ENCODE measurements around the gene ANGPTL7.
"Not testable (repeated sequence)": the region's sequence is repeated elsewhere in the genome, so short reads cannot be mapped to it uniquely, and the experiment has no call there.

The ANGPTL7 gene, protein sequence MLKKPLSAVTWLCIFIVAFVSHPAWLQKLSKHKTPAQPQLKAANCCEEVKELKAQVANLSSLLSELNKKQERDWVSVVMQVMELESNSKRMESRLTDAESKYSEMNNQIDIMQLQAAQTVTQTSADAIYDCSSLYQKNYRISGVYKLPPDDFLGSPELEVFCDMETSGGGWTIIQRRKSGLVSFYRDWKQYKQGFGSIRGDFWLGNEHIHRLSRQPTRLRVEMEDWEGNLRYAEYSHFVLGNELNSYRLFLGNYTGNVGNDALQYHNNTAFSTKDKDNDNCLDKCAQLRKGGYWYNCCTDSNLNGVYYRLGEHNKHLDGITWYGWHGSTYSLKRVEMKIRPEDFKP

DNA sequence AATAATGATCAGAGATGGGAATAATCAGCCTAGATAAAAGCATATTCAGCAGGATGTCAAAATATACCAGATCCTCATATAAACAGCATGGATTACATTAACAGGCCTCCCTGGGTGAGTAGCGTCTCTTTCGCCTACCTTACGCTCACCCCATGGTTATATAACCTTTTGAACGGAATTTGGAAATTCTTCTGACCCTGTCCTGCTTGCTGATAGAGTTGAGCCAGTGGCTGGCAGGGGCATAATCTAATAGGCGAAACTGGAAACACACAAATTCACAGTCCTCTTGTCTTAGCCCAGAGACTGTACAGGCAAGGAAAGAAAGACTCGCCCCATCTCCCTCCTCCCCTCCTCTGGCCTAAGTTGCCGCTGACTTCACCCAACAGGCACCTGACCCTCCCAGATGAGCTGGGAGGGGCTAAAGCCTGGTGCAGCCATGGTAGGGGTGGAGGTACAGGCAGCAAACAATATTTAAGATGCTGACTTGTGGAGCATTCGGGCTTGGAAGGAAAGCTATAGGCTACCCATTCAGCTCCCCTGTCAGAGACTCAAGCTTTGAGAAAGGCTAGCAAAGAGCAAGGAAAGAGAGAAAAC lies at the start of gene ANGPTL7:
Gene ANGPTL7, plus strand, starts transcription at position 498 of the 594 bp plus-strand sequence. CDS start 225 bp downstream, outside the sequence.
- no peak for DNase-seq

DNA sequence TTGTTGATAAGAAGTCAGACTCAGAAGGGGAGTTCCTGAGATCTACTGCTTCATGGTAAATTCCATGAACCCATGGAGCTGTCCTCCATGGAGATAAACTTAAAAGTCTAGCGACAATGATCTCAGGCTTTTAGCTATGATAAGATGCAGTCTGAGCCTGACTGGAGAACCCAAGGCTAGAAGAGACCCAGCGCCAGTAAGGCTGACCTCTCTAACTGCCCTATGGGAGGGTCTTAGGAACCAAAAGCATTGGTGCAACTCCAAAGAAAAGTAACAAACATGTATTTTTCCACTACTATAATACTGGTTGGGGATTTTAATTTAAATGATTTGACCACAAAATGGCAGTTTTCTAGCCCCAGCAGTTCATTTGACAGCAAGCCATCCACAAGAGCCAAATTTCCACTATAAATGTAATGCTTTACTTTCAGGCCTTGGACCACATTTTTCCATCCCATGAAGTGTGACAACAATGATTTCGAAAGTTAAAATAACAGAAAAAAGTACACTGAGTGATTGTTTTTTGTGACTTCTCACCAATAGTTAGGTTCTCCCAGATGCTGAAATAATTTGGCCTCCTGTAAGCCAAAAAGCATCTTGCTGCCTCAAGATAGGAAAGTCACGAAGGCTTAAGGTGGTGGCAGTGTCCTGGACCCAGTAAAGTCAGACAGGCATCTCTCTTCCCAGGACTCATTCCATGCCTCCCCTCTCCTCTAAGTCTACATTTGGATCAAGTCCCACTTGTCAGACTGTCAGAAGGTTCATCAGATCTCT lies 46.4 kb upstream of the ANGPTL7 start:
- no peak for DNase-seq

DNA sequence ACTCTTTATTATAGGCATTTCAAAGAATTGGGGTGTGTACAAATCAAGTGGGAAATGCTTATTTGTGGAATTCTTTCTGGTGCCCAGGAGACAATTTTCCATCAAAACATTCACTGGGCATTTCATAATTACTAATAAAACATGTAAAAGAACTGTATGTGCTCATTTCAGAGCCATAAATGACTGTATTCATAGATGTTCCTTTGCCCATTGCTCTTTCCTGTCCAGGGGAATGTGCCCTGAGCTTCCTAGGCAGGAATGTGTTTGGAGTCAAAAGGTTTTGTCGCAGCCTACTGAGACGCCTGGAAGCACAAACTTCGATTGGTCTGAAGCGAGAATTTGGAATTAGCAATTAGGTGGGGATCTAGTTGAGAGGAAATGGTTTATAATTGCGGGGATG lies 45.8 kb upstream of the ANGPTL7 start:
- no peak for DNase-seq

DNA sequence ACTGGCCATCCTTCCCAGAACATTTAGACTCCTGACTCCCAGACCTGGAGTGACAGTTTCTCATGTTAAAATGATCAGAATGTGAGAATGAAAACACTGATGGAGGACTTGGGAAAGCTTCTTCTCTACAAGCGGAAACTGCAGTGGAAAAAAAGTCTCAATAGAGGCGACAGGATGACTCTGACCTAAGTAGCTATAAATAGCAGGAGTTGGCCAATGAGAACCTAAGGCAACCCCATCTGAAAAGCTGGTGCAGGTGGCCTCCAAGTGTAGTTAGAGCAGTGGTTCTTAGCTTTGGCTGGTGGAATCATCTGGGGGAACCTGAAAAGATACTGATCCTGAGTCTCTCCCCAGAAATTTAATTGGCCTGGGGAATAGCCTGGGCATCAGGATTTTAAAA lies 45.2 kb upstream of the ANGPTL7 start:
- no peak for DNase-seq

DNA sequence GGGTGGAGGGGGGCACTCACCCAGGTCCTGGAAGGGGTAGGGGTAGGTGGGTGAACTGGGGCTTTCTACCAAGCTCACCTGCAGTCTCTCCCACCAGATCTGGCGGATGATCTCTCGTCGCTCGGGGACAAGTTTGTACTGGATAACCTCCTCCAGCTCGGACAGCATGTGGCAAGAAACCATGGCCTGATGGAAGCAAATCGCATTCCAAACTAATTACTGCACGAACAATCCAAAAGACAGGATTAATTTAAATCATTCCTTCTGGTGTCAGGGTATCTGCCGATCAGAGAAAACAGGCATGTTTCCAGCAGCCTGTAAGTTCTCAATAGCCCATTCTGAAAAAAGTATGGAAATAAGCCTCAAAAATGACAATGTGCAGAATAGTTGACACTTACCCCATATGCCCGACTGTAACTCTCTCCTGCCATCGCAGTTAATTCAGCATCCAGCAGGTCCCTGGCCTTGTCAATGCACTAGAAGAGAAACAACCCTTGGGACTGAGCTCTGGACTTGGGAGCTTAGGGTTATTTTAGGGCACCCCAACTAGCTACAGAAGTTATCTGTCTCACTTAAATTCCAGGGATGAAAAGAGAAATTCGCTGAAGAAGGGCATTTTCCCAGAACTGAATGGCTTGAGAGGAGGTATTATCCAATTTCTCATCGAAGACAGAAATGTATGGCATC lies 44.4 kb upstream of the ANGPTL7 start:
- DNase-seq: no peak

DNA sequence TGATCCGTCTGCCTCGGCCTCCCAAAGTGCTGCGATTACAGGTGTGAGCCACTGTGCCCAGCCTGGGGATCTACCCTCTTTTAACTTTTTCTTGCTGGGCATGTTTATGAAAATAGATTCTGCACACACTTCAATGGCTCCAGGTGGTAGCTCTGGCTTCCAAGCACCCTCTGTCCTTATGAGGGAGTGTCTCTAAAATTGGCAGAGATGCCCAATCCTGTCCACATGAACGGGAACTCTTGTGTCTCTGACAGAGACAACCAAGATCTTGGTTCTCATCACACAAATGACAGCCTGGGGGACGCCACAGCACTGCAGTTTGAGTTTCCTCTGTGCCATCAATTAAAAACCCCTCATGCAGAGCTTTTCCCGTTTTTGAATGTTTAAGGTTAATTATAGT lies 43.4 kb upstream of the ANGPTL7 start:
- DNase-seq: no peak

DNA sequence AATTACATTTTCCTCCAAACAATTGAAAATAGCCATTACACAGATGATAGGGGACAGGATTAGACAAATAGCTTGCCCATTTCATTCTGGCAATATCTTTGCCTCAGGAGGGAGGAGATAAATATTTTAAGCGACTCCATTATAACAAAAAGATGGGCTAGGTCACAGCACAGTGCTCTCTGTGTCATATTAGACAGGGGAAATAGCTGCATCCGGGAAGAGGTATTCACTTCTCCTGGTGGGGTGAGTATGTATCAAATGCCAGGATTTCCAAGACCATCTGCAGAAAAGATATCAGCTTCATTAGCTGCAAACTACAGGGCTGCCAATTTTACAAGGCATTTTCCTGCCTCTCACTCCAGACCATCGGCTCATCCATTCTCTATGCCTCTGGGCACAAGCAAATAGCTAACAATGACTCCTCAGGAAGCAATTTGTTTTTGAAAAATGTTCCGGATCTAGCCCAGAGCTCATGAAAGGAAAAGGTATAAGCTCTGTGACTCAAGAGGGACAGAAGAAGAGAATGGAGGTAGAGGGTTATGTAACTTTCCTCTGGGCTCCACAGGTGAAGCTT lies 41.9 kb upstream of the ANGPTL7 start:
- no peak for DNase-seq

DNA sequence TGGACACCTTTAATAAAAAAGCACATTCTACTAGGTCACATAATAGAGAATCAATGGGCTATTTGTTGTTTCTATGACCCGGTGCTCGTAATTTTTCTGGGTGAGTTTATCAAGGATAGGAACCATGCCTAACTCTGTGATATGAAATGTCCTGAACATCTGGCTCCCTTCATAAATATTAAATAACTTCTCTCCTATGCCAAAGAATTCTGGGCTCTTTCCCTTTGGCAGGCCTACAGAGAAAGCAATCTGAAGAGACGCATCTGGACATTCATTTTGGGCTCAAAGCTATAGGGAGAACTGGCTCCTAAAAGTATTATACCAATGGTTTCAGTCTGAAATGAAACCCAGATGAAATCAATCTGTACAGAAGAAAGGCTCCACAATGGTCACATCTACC lies 38.8 kb upstream of the ANGPTL7 start:
- no peak for DNase-seq

DNA sequence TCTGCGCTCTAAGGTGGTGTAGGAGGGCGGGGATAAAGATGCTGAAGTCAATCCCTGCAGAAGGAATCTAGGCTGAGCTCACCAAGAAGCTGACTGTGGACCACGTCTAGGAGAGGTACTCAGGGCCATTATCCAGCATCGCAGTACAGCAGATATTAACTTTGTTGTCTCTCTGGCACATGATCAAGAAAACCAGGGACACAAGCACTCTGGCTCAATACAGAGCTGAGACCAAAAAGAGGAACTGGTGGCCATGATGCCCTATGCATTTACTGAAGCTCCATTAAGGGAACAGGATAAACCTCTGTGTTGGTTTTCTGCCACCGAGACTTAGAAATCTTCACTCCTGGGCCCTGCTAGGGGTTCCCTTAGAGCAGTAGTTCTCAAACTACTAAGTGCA lies 38.0 kb upstream of the ANGPTL7 start:
- no peak for DNase-seq

DNA sequence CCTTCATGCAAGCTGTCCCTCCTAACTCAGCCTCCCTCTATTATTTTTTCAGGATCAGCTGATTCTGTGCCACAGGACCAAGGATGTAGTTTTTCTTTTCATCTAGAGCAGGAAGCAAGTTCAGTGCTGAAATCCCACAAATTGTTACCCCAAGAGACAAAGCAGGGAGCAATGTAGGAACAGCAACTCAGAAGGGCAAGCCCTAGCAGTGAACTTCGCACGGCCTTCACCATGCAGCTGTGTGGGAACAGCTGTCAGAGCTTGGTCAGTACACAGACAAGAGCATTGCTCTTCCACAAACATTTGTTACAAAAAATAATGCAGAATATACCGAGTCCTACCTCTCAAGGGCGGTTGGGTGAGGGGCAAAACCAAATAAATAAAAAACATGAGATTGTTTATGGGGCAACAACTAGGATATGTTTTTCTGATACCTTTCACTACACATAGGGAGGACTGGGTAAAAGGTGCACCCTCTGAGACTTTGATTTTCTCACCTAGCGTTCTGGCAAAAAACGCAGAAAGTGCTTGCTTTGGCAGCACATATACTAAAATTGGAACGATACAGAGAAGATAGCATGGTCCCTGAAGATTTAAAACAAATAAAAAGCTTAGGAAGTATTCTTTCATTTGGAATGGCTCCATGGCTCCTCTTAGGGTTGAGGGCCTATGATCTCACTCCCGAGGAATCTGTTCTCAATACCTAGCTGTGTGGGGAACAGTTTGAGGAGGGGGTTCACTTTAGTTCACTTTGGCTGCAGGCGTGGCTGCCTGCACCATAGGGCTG lies 37.1 kb upstream of the ANGPTL7 start:
- DNase-seq: no peak

DNA sequence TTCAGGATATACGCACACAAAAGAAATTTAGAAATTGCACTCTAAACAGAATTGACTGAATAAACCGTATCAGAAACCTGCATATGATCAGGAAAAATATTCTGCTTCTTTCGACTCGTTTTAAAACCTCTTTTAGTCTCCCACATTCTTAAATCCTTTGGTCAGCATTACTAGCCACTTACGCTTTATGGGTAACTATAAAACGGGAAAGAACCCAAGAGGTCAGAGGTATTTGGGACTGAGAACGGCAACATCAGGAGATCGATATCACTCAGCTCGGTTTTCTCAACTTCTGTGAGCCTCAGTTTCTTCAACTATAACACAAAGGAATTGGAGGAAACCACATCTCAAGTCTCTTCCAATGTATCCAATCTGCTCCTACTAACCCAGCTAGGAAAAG lies 36.4 kb upstream of the ANGPTL7 start:
- DNase-seq: no peak

DNA sequence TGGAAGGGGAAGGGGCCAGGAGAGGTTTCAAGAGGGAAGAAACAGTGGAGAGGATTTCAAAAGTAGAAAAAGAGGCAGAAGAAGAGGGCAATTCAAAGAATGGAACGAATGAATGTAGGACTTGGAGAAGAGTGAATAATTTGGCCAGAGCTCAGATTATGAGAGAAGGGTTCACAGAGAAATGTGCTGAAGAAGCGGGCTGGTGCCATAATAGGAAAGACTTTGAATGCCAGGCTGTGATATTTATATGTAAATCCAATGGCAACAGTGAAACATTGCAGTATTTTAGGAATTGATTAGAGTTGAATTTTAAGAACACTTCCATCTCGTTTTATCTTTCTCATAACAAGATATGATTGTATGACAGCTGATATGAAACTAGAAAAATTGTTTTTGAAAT lies 36.0 kb upstream of the ANGPTL7 start:
- no peak for DNase-seq

DNA sequence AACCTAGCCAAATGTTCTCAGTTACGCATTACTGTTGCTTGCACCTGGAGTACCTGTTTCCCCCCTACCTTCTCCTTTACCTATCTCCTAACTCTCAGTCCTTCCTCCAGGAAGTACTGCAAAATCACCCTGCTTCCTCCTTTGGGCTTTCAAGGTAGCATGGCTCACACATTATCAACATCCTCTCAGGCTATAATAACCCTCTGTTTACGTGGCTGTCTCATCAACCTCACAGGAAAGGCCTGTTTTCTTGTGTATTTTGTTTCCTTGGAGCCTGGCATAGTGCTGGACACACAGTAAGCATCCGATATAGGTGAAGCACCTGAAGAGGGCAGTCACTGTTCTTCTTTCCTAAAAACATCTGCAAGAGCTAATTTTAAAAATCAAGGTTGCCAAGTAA lies 32.7 kb upstream of the ANGPTL7 start:
- no peak for DNase-seq

DNA sequence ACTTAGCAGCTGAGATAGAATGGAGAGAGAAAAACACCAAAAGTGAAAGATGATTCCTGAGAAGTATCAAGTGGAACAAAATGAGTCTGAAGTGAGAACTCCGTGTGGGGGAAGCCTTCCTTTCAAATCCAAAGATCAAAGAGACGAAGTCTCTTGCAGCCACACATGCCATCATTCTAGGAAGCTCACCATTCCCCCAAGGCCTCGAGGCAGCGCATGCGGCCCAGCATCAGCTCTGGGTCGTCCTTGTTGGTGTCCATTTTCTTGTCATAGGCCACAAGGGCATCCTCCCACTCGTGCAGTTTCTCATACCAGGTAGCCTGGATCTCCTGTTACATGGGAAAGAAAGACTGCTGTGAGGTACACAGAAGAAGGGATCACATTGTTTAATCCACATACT lies 32.2 kb upstream of the ANGPTL7 start:
- DNase-seq: peak; percentile 6

DNA sequence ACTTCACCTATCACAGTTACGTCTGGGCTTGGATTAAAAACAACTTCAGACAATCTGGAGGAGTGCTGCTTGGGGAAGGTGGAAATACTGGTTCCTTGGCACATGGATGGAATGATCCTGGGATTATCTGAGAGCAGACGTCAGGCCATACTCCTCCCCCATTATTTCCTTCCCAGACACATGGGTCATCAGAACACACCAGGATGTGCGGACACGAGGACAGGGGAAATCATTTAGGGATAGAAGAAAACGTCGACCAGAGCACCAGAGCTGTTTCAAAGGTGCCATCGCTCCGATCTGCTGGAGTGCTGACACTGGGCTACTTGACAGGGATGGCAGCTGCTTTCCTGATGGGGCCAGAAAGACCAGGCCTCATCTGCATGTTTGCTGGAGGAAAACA lies 31.8 kb upstream of the ANGPTL7 start:
- DNase-seq: no peak

DNA sequence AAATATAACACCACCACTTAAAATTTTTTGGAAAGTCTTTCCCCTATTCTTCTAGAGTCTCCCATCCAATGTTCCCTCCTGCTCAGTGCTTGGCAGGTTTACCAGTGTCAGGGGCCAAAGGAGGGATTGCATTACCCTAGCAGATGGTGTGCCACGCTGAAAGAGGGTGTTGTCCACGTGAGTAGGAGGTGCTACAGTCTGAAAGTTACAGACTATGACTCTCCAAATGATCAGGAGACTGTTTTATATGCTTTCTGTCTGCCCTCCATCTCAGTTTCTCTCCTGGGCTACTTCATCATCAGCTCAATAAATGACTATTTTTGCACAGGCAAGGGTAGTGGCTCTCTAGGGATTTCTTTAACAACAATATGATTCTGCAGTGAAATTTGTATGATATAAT lies 31.3 kb upstream of the ANGPTL7 start:
- DNase-seq: no peak

DNA sequence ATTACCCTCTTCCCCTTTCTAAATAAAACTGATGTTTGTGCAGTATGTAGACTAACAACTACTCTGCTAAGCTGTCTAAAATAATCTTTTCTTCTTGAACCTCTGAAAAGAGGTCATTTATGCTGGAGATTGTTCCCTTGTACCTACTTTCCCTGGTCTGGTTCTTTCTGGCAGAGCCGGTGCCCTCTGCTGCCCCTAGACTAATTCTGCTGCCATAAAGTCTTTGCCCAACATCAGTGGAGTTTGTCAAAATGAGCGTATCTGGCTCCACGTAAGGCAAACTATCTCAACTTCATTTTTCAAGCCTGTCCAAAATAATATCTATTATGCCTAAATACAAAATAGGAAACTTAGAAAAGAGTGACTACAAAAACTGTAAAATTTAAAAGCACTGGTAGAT lies 30.9 kb upstream of the ANGPTL7 start:
- DNase-seq: no peak

DNA sequence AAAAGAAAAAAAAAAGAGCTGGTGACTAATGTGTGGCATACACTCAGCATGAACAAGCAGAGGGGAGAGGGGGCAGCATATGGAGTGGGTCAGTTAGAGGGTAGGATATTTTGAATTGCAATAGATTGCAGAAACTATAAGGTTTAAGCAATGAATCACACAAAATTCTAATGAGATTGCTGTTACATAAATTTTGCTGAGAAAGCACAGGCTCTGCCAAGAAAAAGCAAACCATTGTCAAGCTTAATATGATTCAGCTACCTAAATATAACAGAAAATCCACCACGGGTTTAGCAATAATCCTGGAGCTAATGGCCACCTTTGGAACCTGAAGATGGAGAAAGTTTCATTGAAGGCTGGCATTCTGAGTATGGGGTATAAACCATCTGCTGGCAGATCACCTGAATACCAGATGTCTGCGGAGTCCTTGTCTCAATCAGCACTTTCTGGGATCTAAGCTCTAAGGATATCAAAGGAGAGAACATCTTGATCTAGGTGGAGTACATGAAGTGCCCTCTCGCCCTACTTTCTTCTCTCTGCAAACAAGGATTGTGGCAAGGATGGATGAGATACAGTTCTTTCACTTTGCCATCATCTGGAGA lies 30.3 kb upstream of the ANGPTL7 start:
- no peak for DNase-seq

DNA sequence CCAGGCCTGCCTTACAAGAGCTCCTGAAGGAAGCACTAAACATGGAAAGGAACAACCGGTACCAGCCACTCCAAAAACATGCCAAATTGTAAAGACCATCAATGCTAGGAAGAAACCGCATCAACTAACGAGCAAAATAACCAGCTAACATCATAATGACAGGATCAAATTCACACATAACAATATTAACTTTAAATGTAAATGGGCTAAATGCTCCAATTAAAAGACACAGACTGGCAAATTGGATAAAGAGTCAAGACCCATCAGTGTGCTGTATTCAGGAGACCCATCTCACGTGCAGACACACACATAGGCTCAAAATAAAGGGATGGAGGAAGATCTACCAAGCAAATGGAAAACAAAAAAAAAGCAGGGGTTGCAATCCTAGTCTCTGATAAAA lies 26.4 kb upstream of the ANGPTL7 start:
- DNase-seq: not testable (repeated sequence)

DNA sequence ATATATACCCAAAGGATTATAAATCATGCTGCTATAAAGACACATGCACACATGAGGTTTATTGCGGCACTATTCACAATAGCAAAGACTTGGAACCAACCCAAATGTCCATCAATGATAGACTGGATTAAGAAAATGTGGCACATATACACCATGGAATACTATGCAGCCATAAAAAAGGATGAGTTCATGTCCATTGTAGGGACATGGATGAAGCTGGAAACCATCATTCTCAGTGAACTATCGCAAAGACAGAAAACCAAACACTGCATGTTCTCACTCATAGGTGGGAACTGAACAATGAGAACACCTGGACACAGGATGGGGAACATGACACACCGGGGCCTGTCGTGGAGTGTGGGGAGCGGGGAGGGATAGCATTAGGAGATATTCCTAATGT lies 22.4 kb upstream of the ANGPTL7 start:
- not testable (repeated sequence) for DNase-seq

DNA sequence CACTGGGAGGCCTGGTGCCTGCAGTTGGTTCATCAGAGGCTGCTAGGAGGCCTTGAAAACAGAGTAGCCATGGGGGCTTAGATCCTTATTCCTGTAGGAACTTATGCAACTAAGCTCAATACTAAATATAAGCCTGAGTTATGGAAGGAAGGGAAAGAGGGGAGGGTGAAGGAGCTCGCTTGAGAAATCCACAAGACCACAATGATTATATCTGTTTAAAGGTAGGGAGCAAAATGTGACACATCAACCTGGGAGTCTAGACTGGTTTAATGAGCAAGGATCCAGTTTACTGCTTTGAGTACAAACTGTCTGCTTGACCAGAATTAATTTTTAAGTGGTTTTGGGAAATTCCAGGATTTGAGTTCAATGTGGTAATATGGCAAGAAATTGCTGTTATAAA lies 20.4 kb upstream of the ANGPTL7 start:
- no peak for DNase-seq

DNA sequence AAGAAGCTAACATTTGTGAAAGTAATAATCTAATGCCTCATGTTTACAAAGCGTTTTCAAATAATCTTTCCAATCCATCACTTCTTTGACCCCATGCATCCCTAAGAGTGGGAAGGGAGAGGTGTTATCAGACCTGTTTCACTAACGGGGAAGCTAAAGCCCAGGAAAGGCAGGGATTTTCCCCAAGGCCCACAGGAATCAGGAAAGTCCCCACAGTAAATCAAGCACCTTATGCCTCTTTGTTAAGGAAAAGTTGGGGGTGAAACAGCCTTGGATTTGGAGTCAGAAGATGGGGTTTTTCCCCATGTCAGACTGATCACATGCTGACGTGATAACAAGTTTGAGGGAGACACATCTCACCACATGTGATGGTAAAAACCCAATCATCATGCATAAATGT lies 20.0 kb upstream of the ANGPTL7 start:
- no peak for DNase-seq
